GM10847 (cell line): Measurements from ENCODE around the gene LRRFIP1.

Experiments used
- POLR2A ChIP-seq: IDR thresholded peaks from 2 replicates; pipeline ENCODE4 v1.6.1; 2011; ENCODE audit not compliant: insufficient read length; ENCODE audit errors: extremely low read depth

LRRFIP1 gene, protein sequence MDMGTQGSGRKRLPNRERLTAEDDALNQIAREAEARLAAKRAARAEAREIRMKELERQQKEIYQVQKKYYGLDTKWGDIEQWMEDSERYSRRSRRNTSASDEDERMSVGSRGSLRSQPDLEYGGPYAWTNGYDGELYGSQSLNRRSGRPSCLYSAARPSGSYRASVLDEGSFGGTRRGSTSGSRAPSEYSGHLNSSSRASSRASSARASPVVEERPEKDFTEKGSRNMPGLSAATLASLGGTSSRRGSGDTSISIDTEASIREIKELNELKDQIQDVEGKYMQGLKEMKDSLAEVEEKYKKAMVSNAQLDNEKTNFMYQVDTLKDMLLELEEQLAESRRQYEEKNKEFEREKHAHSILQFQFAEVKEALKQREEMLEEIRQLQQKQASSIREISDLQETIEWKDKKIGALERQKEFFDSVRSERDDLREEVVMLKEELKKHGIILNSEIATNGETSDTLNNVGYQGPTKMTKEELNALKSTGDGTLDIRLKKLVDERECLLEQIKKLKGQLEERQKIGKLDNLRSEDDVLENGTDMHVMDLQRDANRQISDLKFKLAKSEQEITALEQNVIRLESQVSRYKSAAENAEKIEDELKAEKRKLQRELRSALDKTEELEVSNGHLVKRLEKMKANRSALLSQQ

DNA sequence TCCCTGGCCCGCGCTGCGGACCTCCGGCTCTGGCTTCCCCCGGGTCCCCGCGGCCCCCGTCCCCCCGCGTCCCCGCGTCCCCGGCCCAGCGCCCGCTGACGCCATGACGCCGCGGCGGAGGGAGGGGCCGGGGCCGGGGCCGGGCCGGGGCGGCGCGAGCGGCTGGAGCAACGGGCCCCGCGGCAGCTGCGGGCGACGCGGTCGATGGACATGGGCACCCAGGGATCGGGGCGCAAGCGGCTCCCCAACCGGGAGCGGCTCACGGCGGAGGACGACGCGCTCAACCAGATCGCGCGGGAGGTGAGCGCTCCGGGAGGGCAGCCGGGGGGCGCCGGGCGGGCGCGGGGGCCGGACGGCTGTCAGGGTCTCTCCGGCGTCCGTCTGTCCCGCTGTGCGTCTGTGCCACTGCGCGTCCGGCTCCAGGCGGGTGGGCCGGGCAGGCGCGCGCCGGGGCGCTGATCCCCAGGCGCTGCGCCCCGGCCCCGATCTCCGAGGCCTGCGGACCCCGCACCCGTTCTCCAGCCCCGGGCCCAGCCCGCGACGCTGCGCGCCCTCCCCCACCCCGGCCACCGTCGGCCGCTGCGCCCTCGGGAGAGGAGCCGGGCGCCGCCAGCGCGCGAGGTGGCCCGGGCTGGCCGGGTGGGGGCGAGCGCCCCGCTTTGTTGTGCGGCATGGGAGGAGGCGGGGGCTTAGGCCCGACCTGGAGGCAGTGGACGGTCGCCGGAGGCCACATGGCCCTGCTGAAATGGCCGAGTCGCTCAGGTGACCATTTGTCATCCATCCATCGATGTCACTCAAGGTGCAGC is at the start of gene LRRFIP1:
LRRFIP1 (plus strand) TSS at position 147 of the 806 bp plus-strand sequence; CDS start at position 205, 58 bp downstream.
- TF ChIP-seq POLR2A = no peak

DNA sequence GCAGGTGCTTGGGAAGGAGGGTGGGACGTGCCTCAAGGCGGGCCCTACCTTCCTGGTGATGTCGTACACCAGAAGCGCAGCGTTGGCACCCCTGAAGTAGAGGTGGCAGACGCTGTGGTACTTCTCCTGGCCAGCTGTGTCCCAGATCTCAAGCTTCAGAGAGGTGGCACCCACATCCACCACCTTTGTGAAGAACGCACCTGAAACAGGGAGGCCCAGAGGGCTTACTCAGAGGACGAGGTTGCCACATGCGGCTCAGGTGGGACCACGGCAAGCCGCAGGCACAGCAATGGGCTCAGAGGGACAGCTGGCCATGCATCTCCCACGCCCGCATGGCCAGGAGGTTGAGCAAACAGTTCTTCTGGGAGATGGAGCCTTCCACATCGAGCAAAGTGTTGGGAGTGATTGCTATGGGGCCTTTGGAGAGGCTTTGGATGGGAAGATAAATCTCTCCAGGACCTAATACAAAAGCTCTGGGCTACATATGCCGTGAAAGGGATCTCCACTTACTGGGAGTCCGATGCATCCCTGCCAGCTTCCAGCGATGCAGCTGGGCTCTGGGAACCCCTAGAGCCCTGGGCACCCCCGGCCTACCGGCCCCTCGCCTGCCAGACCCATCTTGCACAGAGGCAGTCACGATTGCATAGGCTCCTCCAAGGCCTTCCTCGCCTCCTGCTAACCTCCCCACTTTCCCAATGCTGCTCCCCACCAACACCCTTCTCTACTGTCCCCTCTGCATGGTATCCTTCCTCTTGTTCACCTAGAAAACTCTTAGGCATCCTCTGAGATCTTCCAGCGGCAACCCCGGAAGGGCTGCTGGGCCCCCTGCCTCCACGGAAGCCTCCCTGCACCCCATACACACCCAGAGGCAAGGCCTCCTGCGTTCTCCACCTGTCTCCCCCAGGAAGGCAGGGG is 49.2 kb upstream of the LRRFIP1 start:
- no peak for TF ChIP-seq POLR2A

DNA sequence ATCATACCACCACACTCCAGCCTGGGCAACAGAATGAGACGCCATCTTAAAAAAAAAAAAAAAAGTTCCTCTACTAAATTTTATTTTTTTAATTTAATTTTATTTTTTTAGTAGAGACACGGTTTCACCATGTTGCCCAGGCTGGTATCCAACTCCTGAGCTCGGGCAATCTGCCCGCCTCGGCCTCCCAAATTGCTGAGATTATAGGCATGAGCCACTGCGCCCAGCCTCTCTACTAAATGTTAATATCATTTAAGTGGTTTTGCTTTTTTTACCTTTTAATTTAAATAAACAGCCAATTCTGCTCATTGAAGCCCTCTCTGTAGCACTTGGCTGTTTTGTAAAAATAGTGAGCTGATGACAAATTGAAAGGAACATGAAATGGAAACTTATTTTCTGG is 46.1 kb upstream of the LRRFIP1 start:
- no peak for TF ChIP-seq POLR2A

DNA sequence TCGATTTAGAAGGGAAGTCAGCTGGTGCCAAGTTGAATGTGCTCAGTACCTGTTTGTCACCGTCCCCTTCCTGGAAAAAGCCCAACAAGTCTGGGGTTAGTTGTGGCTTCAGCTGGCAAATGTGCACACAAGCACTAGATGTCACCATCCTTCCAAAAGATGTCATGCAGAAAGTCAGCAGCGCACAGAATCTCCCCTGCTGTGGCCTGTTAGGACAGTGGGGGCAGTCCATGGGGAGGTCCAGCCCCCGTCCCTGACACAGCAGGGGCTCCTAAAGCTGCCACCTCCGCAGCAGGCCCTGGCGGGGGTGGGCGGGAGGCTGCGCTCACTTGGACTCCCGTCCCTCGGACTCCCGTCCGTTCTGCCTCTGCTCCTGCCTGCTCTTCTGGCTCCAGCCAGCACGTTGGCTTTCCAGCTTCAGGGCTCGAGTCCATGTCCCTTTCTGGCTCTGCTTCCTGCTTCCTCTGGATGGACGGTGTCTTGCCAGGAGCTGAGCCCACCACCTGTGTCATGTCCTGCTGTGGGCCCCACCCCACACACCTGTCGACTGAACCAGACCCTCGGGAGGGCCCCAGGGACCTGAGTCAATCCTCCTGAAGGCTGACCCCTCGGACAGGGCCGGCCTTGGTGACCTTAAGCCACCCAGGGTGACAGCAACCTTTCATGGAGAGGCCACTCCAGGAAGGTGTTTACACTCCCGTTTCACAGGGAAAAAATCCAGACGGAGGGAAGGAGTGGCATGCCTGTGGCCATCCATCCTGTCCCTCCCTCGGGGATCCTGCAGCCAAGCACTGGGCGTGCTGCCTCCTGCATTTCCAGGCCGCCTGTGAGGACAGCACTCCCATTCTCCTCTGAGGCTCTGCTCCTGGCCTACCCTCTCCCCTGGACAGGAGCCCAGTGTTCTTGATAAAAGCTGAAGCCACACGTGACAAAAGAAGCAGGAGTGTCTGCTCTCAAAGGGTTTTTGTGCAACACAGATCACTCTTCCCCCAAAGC is 45.3 kb upstream of the LRRFIP1 start:
- no peak for TF ChIP-seq POLR2A

DNA sequence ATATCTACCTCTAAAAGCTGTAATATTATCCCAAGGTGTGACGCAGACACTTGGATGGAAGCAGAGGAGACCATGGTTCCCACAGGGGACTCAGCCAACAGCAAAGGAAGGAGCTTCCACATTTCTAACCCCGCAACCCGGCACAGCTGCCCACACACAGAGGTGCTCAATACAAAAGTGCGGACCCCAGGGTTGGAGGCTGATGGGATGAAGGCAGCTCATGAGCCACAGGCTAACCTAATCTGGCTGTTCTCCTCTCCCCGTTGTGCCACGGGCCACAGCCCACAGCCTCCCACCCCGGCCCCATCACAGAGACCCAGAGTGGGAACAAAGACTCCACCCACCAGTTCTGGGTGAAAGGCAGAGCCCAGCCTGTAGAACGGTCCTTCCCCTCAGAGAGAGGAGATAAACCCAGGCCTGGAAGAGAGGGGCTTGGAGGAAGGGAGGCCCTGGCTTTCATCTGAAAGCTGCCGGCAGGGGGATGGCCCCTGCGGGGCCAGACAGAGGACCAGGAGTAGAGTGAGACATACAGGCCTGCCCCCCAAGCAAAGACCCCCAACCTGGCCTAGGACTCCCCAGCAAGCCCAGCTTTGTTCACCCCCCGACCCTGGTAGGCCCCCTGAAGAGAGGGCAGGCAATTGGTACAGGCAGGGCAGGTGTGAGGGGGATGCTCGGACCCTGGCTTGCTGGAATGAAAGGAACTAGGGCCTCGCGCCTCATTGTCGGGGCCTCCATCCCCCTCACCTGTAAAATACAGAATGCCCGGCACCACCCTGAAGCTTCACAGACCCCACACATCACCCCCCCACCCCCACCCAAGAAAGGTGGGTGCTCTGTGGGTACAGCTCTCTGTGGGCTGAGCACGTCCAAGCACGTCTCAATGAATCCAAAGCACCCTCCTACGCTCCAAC is 43.7 kb upstream of the LRRFIP1 start:
- no peak for TF ChIP-seq POLR2A

DNA sequence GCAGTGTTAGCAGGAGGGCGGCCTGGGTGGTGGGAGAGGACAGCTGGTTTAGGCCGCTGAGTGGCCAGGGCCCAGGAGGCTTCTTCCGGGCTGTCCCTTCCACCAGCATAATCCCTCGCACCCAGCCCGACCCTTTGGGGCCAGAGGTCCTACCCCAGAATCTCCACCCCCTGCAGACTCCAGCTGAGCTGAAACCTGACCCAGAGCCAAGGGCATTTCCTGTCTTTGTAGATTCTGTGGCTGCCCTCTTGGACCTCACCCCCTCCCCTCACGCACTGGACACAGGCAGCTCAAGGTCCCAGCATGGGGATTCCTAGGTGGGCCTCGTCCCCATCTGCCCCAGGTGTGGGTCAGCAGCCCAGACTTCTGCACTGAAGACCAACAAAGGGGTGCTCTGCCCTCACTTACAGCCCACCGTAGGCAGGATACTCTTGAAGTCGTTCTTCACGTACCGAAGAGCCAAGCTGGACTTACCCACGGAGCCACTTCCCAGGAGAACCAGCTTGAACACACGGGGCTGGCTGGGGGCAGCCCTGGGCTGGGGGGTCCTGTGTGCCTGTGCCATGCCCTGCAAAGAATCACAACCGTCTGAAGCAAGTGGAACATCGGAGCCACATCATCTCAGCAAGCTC is 41.7 kb upstream of the LRRFIP1 start:
- no peak for TF ChIP-seq POLR2A

DNA sequence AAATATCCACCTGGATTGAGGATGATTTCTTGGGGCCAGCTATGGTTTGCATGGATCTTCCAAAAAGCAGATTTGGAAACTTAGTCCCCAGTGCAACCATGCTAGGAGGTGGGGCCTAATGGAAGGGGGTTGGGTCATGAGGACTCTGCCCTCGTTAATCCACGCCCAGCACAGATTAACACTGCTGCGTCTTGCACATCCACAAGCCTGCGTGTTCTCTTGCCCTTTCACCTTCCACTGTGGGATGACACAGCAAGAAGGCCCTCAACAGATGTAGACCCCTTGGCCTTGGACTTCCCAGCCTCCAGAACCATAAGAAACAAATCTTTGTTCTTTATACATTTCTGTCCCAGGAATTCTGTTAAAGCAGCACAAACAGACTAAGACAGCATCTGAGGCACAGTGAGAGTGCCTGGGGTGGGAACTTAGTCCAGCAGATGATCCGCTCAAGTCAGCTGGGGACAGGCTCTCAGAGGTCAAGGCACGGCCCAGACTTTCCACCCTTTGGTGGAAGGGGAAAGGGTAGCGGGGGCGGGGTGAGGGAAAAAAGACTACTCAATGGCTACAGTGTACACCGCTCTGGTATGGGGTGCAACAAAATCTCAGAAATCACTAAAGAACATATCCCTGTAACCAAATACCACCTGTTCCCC is 39.2 kb upstream of the LRRFIP1 start:
- TF ChIP-seq POLR2A = no peak

DNA sequence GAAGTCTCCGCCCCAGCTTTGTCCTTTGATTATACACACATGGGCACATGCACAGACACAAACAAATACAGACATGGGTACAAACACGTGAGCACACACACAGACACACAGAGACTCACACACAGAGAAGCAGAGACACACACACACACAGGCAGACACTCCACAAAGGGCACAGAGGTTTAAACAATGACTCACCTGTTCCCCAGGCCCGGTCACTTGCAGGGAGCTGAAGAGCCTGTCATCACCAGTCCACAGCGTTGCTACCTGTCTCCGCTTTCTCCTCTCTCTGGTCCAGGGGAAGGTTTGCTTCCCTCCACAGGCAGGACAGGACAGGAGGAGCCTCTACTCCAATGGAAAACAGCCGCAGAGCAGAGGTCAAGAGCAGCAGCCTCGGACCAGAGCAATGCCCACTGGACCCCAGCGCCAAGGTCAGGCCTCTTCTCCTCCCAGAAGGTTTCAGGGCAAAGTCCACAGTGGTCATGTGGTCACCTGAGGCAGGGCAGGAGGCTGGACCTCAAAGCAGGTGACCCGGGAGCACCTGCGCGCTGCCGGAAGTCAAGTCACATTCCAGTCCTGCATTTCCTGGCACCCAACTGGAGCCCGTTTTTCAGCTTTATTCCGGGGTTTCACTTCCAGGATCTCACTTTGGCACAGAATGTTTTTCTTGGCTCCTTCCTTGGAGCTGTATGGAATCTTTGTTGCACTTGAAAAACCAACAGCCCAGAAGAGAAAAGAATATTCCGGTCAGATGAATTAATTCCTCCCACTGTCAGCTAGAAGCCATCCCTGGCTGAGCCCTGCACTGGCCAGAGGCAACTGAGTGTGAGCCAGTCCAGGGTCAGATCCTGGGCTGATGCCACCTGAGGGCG is 36.9 kb upstream of the LRRFIP1 start, which contains the start of gene RAB17:
RAB17 (minus strand) TSS at position 463 of the 869 bp plus-strand sequence. CDS start 4,580 bp downstream, outside the sequence.
- TF ChIP-seq POLR2A = no peak

DNA sequence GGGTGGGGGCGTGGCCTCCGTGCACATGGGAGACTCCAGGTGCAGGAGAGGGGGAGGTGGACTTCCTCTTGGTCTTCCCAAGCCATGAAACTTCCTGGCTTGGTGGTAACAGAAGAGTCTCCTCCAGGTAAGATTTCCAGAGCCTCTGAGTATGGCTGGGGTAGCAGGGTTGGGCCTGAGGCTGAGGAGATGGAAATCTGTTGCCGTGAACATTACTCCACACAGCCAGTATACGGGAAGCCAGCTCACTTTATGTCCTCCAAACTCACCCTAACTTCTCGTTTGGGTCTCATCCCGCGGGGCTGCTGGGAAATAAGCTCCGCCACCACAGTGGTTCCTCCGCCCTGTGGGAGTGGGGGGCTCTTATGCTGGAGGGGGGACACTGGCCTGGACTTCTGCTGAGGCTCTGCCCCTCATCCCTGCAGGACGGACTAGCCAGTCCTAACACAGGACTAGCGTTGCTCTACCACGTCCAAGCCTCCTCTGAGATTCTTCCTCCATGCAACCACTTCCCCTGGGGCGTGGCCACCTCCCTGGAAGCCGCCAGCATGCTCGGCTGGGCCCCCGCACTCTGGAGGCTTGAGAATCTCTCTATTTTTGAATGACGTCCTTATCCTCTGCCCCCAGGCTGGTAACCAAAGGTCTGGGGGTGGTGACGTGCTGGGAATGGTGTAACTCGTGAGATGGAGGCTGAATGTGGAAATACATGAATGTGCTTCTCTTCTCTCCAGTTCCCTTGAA is 36.1 kb upstream of the LRRFIP1 start:
- no peak for TF ChIP-seq POLR2A

DNA sequence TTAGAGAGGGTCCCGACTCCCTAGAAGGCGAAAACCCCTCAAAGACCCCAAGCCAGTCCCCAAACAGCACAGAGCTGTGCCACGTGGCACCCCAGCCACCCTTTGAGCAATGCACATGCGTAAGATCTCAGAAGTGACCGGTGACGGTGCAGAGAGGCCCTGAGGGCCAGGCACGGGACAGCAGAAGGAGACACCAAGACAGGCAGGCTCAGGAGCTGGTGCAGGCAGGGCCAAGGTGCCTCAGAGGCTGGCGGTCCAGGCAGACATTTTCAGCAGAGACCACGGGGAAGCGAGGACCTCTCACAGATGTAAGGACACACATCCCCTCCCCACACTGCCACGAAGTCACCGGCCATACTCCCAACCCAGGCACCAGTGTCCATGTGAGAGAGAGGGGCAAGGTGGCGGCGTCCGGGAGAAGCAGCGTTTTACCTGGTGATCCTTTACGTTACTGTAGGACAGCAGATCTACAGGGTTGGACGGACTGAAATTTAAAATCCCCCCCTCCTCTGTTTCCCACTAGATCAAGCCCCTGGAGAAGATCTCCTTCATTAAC is 34.9 kb upstream of the LRRFIP1 start:
- no peak for TF ChIP-seq POLR2A
